Gastroesophageal sphincter (tissue), 4 donors: ENCODE results near the gene JDP2. TPM values are rescaled to one million over a fixed set of nuclear protein-coding genes. Genes with fewer than 3 reads are reported as not detected.

Experiments
- ATAC-seq: fragments of 150-250 bp; one replicate; pipeline ENCODE4 v1.9.1; 2016; ENCODE audit warnings: mild to moderate bottlenecking, moderate library complexity
- H3K27ac ChIP-seq, 4 donors: fragments of 200-600 bp; sonication (generic) in 3 of 4; 1 replicate in 3 of 4; 2 replicates in 1 of 4; pipeline ENCODE4 v1.5.1; 2016 to 2019
- H3K27me3 ChIP-seq: fragments of 200-600 bp; sonication (generic); one replicate; pipeline ENCODE4 v1.5.1; 2019
- H3K36me3 ChIP-seq, 2 donors: fragments of 200-600 bp; sonication (generic); one replicate each; pipeline ENCODE4 v1.5.1; 2019; ENCODE audit warnings: control low read depth in 1 of 2
- H3K4me1 ChIP-seq, 3 donors: fragments of 200-600 bp; sonication (generic); 1 replicate in 2 of 3; 2 replicates in 1 of 3; pipeline ENCODE4 v1.5.1; 2016 to 2019; ENCODE audit warnings: control low read depth in 2 of 3
- H3K4me3 ChIP-seq, 2 donors: fragments of 200-600 bp; sonication (generic); one replicate each; pipeline ENCODE4 v1.5.1; 2019; ENCODE audit warnings: mild to moderate bottlenecking in 1 of 2, moderate library complexity in 1 of 2
- H3K9me3 ChIP-seq, 3 donors: fragments of 200-600 bp; sonication (generic); one replicate each; pipeline ENCODE4 v1.5.1; 2017 to 2019; ENCODE audit warnings: control low read depth in 2 of 3
- CTCF ChIP-seq, 4 experiments: fragments of 200-600 bp in 2 of 4; fragments of 450-650 bp in 2 of 4; sonication (generic) in 1 of 4; IDR thresholded peaks; one replicate each; pipeline ENCODE4 v1.5.1; 2017 to 2019; ENCODE audit warnings: antibody characterized with exemption in 4 of 4, mild to moderate bottlenecking in 2 of 4, moderate library complexity in 2 of 4
- EP300 ChIP-seq: sonication (generic); formaldehyde crosslinking; IDR thresholded peaks from one replicate; pipeline ENCODE4 v1.6.1; 2017; ENCODE audit warnings: antibody characterized with exemption, mild to moderate bottlenecking
- POLR2A ChIP-seq, 2 donors: fragments of 450-650 bp; IDR thresholded peaks; one replicate each; pipeline ENCODE4 v1.6.1; 2017; ENCODE audit warnings: antibody characterized with exemption in 2 of 2, mild to moderate bottlenecking in 2 of 2, moderate library complexity in 1 of 2
- POLR2AphosphoS5 ChIP-seq: sonication (generic); formaldehyde crosslinking; IDR thresholded peaks from one replicate; pipeline ENCODE4 v1.6.1; 2017; ENCODE audit warnings: antibody characterized with exemption
- WGBS, 2 donors: methylation state at CpG; one replicate each; pipeline ENCODE4 v1.1.5; 2018; ENCODE audit warnings: low coverage in 1 of 2; 5-methylcytosine and 5-hydroxymethylcytosine counted together
- total RNA-seq, 4 donors: library from RNA; depleted of rRNA; stranded (reverse); fragments of >200 nt; gene quantifications; one replicate each; pipeline ENCODE4 v1.1.0, GENCODE V29; 2016

The JDP2 gene
- total RNA-seq, 4 donors from 2014 or later: 55.6 to 90.0 (median 70.8) TPM

GRCh38 chr14:75406102-75406501 lies 21.7 kb upstream of the JDP2 start:
- WGBS, 2 donors: 100% methylated on average over 1 of the region's 2 CpGs; no CpG with 5 or more reads in 1 of the 2 donors
- H3K9me3 ChIP-seq: no peaks in the 10 kb centered on the region
- H3K4me1 ChIP-seq: peaks cover 0 to 11% (median 9%) of the 10 kb centered on the region in 3 donors
- H3K4me3 ChIP-seq: no peak overlapping the region
- H3K27me3 ChIP-seq: no peaks in the 10 kb centered on the region
- H3K36me3 ChIP-seq: no peaks in the 10 kb centered on the region
- H3K27ac ChIP-seq: no peak overlapping the region
- ATAC-seq: no peak
- TF ChIP-seq POLR2AphosphoS5: no peak
- TF ChIP-seq POLR2A (IDR thresholded peaks at IDR 0.05): no peak
- TF ChIP-seq CTCF (IDR thresholded peaks at IDR 0.05): no peak
- no peak for TF ChIP-seq EP300

- Histone ChIP-seq H3K27me3 (no peaks in the 10 kb centered on the region), H3K9me3 (no peaks in the 10 kb centered on the region), H3K36me3 (no peaks in the 10 kb centered on the region), H3K27ac (no peak overlapping the region), H3K4me3 (no peak overlapping the region), H3K4me1 (peaks cover 0 to 4% (median 4%) of the 10 kb centered on the region in 3 donors)
- ATAC-seq: no peak
- WGBS, 2 donors: 88 to 94% methylated on average over 3 of the region's 3 CpGs
- TF ChIP-seq POLR2AphosphoS5: no peak
- no peak for TF ChIP-seq CTCF (IDR thresholded peaks at IDR 0.05)
- TF ChIP-seq POLR2A (IDR thresholded peaks at IDR 0.05): no peak
- TF ChIP-seq EP300: no peak
Measured at GRCh38 chr14:75406856-75407255, 21.0 kb upstream of the JDP2 start.

GRCh38 chr14:75409316-75410205 lies 18.3 kb upstream of the JDP2 start:
- Histone ChIP-seq H3K27me3 (no peaks in the 10 kb centered on the region), H3K36me3 (no peaks in the 10 kb centered on the region), H3K4me3 (no peak overlapping the region), H3K27ac (no peak overlapping the region), H3K9me3 (no peaks in the 10 kb centered on the region), H3K4me1 (no peaks in the 10 kb centered on the region)
- TF ChIP-seq POLR2A (IDR thresholded peaks at IDR 0.05) (no peak), CTCF (IDR thresholded peaks at IDR 0.05) (no peak), EP300 (no peak)
- ATAC-seq: no peak
- 81 to 87% methylated on average over 5 of the region's 10 CpGs for WGBS, 2 donors

- WGBS, 2 donors: 25 to 80% methylated on average over 1 to 2 of the region's 6 CpGs
- H3K36me3 ChIP-seq: no peaks in the 10 kb centered on the region
- TF ChIP-seq CTCF (IDR thresholded peaks at IDR 0.05) (no peak), EP300 (no peak), POLR2AphosphoS5 (no peak), POLR2A (IDR thresholded peaks at IDR 0.05) (no peak)
- no peak for ATAC-seq
- no peak overlapping the region for H3K4me3 ChIP-seq
- H3K27ac ChIP-seq: no peak overlapping the region
- H3K4me1 ChIP-seq: no peaks in the 10 kb centered on the region
- no peaks in the 10 kb centered on the region for H3K27me3 ChIP-seq
- H3K9me3 ChIP-seq: no peaks in the 10 kb centered on the region
Measured at GRCh38 chr14:75411214-75411540, 16.6 kb upstream of the JDP2 start.

GRCh38 chr14:75413013-75413412 lies 14.8 kb upstream of the JDP2 start:
- no peak overlapping the region for H3K4me3 ChIP-seq
- WGBS, 2 donors: 80 to 95% methylated on average over 1 to 2 of the region's 2 CpGs
- H3K27ac ChIP-seq: no peak overlapping the region
- no peak for ATAC-seq
- H3K4me1 ChIP-seq: no peaks in the 10 kb centered on the region
- no peaks in the 10 kb centered on the region for H3K9me3 ChIP-seq
- TF ChIP-seq CTCF (IDR thresholded peaks at IDR 0.05) (no peak), POLR2AphosphoS5 (no peak), EP300 (no peak), POLR2A (IDR thresholded peaks at IDR 0.05) (no peak)
- H3K27me3 ChIP-seq: no peaks in the 10 kb centered on the region
- no peaks in the 10 kb centered on the region for H3K36me3 ChIP-seq
